Measurements from ENCODE around the gene DTNBP1. TPM values are rescaled to one million over a fixed set of nuclear protein-coding genes. Genes with fewer than 3 reads are reported as not detected.

DTNBP1 gene
- total RNA-seq, 2 donors from 2014 or later = 15.8 to 22.3 TPM

DNA sequence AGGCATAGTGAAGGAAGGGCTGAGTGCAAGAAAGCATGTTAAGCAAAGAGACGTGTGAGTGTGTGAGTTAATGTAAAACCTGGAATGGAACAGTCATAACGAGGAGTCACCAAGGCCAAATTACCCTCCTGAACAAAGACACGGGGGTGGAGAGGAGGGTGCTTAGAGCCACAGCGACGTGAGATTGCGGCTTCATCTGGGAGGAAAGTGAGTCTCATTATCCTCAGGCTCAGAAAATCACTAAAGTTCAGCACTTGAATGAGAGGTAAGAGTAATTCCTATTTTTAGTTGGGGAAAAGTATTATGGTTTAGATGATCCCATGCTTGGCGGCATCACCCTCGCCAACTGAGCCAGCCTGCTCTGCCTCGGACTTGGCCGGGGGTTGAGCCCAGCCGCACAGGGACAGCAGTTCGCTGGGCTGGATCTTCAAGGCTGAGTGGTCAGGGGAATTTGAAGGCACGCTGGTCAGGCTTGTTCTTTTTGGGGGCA is 136.6 kb downstream of the DTNBP1 start:
- no peak for DNase-seq (ENCODE audit: low spot score)
- intact Hi-C loops (cut with DNase I) = no loop called here

DNA sequence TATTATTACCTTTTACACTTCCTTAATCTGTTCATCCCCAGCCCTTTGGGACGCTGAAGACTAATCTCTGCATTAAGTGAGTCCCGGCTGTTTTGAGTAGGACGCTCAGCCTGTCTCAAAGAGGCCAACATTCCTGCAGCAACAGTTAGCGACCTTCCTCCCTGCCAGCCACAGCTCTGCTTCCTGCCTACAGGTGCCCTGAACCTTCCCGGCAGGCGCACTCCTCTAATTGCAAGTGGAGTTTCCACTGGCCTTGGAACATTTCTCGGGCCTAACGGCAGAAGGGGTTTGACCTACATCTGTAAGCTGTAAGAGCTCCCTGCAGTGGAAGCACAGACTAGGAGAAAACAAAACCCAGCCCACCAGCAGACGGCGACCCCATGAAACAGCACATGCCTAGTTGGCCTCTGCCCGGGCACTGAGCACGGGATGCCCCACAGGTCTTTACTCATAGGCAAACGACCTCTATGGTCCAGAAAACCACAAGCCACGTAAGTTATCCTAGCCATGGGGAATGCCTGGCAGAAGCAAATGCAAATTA is 137.9 kb downstream of the DTNBP1 start:
- DNase-seq (ENCODE audit: low spot score) = no peak
- intact Hi-C loops (cut with DNase I) = no loop called here

DNA sequence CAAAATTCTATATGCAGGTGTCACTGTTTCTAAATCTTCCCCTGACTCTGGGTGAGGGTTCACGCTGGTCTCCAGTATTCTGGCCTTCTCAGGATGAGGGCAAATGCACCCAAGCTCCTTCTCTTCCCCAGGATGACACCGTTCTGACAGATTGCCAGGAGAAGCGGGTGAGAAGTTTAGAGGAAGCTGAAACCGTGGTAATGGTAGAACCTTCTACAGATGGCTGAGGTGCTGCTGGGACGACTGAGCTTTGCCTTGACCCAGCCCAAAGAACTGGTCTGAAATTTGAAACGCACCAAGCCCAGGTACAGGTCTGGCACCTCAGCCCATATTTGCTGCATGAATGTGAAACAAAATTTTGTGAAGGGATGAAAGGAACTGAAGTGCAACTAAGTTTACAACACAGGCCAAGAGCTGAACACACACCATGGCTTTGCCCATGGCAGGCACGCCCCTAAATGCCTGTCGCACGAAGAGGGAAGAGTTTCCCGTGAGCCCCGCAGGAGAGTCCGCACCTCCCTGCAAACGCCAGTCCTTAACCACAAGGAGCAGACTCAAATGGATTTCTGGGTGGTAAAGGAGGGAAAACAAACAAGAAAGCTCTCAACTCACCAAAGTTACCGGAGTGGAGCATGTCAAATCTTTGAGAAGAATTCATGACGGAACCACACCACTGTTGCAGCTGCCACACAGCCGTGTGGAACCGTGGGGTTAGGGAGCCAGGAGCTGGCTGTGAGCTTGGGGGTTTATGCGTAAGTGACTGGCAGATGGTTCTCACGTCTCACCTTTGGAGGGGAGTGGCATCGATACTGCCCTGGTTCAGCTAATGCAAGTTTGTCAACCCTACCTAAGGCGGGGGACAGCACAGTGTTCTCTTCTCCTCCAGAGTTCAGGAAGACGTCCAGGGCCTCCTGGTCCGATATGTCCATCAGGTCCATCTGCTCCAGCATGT is 138.9 kb downstream of the DTNBP1 start:
- DNase-seq (ENCODE audit: low spot score) = no peak
- intact Hi-C loops (cut with DNase I) = no loop called here

DNA sequence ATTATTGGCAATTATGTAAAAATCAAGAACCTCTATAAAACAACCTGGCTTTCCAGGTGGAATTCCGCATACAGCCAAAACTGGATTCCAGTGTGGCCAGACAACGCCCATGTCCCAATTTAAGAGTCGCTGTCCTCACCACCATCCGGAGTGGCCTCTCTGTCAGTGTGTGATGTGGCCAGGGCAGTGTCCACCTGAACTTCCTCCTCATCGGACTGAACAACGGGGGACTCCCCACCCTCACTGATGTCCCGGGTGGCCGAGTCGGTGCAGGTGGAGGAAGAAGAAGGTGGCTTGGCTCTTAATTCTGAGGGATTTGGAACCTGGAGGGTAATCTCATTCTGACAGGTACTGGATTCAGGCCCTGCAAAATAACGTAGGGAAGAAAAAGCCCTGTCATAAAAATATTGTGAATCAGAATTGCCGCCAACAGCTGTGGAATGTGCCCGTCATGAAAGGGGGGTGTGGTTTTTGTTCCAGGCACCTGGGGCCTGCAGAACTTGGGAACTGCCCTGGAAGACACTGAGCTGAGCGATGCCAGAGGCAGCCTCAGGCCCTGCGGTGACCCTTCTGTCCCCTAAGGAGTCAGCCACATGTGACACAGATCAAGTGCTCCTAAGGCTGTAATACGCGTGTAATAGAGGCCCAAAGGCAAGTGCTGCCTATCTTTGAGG is 139.8 kb downstream of the DTNBP1 start:
- no peak for DNase-seq (ENCODE audit: low spot score)
- intact Hi-C loops (cut with DNase I) = loop anchor here in 1 of 2 donors (1.0 kb wide), 1 partner anchor 71 kb away; no protein-coding TSS in a partner anchor

DNA sequence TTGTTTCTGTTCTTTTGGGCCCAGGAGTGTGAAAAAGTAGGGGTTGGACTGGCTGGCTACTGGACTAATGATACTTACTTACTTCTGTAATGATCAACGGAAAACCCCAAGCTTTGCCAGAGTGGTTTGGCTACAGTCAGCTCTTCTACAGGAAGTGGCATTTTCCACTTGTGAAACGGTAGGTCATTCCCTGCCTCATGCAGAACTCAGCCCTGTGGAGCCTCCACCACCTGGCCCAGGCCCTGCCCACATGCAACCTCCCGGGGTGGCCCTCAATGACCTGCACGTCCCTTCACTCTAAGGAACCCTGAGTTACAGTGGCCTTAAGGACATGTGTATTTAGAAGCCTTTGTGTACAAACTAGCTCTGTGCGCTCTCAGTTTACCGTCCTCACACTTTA is 140.4 kb downstream of the DTNBP1 start:
- intact Hi-C loops (cut with DNase I) = loop anchor here in 1 of 2 donors (1.0 kb wide), 1 partner anchor 72 kb away; no protein-coding TSS in a partner anchor
- DNase-seq (ENCODE audit: low spot score) = no peak

DNA sequence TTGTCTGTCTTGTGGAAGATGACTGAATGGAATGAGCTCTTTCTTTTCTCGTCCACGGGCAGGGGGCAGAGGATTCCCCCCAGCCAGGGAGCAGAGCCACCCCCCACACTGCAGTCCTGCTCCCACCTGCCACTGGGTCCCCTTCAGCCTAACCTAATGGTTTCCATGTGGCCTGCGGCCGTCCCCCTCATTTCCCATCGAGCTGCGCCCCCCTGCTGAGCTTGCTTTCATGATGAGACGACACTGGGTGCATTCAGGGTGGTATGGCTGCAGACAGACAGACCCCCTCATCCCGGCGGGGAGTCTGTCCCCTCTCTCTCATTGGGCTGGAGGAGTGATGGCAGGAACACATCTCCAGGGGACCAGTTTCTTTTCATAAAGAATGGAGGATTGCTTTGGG is 140.8 kb downstream of the DTNBP1 start:
- no peak for DNase-seq (ENCODE audit: low spot score)
- intact Hi-C loops (cut with DNase I) = loop anchor here in 1 of 2 donors (1.0 kb wide), 1 partner anchor 72 kb away; no protein-coding TSS in a partner anchor

DNA sequence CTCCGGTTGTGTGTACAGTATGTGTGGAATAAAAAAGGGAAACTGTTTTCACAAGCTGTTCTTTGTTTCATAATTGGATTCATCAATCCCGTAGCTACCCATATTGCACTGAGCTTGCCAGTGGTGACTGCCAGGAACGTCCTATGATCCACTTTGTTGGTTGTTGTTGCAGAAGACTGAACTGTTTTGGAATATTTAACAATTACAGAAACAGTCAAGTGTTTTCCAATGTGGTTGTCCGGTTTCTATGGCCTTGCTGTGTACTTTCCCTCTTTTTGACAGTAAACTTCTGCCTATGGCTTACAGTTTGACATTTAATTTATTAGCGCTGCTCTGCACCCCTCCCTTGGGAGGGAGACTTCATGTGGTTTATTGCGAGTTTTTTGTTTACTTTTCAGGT is 141.2 kb downstream of the DTNBP1 start:
- intact Hi-C loops (cut with DNase I) = no loop called here
- DNase-seq (ENCODE audit: low spot score) = no peak

DNA sequence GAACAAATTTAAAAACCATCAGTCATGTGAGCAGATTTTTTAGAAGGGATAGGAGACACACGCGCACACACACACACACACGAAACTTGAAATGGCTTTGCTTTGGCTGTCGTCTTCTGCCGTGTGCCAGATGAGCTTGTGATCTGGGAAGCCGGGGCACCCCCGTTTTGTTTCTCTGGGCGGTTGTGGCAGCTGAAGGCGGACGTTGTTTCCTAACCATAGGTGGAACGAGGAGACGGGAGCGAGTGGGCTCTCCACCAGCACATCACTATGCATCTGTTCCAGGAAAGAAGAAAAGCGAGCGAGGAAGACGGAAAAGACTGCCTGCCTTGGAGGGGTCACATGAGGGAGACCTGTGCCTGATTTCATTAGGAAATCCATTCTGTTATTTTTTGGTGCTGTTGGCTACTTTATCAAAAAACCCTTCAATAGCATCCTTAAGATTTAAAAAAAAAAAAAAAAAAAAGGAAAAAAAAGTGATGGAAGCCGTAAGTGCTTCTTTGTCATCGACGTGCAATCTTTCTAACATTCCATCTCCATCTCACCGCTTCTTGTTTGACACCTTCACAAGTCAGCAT is 142.1 kb downstream of the DTNBP1 start:
- intact Hi-C loops (cut with DNase I) = no loop called here
- no peak for DNase-seq (ENCODE audit: low spot score)

DNA sequence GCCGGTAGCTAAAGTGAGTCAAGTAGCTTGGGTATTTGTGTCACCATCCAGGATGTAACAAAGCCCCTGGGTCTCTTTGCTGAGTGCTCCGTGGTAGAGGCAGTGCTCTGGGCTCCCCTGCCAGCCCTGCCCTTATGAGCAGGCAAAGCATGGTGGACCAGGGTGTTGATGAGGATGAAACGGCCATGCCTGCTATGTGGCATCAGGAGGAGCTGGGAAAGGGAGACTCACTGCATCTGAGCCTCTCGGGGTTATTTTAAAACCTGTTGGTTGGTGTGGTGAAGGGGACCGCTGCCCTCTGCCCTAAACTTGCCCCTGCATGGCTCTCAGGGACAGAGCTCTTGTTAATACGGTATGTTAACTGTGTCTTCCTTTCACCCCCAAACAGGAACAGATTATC is 143.1 kb downstream of the DTNBP1 start:
- peak; percentile 51 for DNase-seq (ENCODE audit: low spot score)
- intact Hi-C loops (cut with DNase I) = no loop called here

DNA sequence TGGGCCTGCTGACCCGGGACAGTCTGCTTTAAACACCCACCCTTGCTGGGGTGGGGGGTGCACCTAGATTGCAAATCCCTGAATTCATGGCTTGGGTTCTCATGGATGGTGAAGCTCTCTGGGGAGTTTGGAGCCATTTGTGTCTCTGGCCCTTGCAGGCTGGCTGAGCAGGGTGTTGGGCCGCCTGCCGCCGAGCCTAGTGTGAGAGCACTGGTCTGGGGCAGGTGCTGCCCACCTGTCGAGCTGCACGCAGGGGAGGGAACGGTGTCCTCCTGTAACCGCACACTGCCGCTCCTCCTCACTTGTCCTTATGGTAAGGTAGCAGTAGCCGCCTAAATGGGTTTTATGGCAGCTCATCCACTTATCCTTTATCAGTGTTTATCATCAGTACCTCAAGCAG is 143.9 kb downstream of the DTNBP1 start:
- intact Hi-C loops (cut with DNase I) = no loop called here
- peak; percentile 65 for DNase-seq (ENCODE audit: low spot score)

DNA sequence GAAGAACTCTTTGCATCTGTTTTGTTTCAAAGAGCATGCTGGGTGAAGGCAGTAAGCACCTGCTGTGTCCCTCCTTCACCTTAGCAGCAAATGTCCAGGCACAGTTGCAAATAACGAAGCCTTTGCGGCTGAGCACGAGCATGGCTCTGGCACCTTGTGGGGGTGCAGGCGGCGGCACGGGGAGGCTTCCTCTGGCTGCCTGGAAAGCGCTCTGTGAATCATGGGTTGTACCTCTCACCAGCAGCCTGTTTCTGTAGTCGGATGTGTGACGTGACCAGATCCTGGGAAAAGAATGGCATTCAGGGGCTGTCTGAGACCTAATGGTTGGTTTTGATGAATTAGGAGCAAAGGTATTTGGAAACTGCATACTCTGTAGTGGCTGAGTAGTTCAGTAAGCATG is 144.8 kb downstream of the DTNBP1 start:
- peak; percentile 60 for DNase-seq (ENCODE audit: low spot score)
- intact Hi-C loops (cut with DNase I) = no loop called here

DNA sequence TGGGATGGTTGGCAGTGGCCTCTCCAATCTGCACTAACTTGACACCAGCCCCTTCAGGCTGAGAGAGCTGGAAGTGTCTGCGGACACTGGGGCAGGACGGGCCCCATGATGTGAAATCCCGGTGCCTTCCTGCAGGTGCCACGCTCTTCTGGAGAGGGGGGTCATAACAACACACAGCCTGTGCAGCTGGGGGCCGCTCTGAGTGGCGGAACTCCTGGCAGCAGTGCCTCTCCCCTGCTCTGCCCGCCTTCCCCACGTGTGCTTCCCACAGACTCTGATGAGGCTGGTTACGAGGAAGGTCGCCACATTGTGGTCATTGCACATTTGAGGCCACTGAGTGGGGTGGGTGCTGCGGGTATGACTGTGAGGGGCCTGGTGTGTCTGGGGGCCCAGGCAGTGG is 145.2 kb downstream of the DTNBP1 start:
- peak; percentile 34 for DNase-seq (ENCODE audit: low spot score)
- intact Hi-C loops (cut with DNase I) = no loop called here

DNA sequence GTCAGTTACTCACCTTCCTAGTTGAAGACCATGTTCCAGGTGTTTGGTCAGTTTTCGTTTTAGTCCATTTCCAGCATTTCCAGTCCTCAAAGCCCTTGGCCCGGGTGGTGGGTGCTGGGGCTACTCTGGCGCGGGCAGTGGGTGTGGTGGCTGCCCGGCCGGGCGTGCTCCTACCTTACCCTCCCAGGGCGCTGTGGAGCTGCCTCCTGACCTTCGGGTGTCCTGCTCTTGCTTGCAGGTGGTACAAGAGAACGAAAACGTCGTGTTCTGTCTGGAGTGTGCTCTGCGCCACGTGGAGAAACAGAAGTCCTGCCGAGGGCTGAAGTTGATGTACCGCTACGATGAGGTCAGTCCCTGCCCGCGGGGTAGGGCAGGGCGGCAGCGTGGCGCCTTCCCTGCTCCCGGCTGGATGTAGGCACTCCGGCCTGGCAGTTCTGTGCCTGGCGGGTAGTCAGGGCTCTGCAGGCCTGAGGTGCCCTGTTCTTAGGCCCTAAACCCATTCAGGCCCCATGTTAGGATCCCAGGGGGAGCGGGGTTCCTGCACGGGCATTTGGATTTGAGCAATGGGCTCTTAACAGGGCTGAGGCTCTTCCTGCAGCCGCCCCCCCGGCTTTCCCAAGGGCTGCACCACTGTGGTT is 145.8 kb downstream of the DTNBP1 start:
- intact Hi-C loops (cut with DNase I) = no loop called here
- DNase-seq (ENCODE audit: low spot score) = peak; percentile 57

DNA sequence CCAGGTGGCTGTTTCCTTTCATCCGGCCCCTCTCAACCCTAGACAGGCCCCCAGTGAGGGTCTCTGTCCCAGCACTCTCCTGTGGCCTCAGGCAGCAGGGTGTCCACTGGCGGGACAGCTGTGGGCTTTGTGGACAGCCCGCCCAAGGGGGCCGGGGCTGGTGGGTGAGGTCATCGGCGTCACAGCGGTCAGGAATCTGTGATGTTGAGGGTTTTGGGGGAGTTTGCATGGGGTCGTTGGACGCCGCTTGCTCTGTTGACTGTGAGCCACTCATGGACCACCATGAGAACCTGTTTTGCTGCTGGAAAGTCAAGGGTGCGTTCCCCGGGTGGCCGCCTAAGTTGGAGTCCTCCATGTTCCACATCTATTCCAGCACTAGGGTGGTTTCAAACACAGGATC is 146.4 kb downstream of the DTNBP1 start:
- intact Hi-C loops (cut with DNase I) = no loop called here
- peak; percentile 55 for DNase-seq (ENCODE audit: low spot score)

DNA sequence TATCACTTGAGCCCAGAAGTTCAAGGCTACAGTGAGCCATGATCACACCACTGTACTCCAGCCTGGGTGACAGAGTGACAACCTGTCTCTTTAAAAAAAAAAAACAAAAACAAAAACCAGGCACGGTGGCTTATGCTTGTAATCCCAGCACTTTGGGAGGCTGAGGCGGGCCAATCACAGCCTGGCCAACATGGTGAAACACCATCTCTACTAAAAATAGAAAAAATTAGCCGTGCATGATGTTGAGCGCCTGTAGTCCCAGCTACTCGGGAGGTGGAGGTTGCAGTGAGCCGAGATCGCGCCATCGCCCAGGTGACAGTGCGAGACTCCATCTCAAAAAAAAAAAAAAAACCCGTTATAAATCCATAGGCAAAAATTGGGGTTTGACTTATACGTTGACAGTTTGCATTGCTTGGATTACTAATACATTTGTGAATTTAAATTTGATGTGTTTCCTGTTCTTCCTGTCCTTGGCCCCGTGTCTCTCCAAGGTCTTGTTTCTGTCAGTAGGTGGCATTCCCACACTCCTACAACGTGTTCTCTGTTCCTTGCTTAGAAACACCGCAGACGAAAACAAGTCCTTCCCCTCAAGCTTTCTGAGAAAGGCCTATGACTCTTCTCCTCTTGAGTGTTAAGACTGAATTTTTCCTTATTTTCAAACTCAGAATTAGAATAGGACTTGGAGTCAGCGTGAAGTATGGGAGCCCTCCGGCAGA is 147.0 kb downstream of the DTNBP1 start:
- peak; percentile 31 for DNase-seq (ENCODE audit: low spot score)
- intact Hi-C loops (cut with DNase I) = no loop called here

DNA sequence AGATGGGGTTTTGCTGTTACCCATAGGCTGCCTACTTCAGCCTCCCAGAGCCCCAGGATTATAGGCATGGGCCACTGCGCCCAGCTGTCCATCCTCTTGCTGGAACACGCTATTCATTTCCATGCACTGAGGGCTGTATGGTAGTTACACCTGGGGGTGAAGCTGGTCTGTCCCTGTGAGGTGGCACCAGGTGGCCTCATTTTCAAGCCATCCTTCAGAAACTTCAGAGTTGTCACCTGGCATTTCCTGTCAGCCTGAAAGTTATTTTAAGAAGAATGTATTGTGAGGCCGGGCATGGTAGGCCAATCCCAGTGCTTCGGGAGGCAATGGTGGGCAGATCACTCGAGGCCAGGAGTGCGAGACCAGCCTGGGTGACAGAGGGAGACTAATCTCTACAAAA is 147.6 kb downstream of the DTNBP1 start:
- peak; percentile 36 for DNase-seq (ENCODE audit: low spot score)
- intact Hi-C loops (cut with DNase I) = no loop called here

DNA sequence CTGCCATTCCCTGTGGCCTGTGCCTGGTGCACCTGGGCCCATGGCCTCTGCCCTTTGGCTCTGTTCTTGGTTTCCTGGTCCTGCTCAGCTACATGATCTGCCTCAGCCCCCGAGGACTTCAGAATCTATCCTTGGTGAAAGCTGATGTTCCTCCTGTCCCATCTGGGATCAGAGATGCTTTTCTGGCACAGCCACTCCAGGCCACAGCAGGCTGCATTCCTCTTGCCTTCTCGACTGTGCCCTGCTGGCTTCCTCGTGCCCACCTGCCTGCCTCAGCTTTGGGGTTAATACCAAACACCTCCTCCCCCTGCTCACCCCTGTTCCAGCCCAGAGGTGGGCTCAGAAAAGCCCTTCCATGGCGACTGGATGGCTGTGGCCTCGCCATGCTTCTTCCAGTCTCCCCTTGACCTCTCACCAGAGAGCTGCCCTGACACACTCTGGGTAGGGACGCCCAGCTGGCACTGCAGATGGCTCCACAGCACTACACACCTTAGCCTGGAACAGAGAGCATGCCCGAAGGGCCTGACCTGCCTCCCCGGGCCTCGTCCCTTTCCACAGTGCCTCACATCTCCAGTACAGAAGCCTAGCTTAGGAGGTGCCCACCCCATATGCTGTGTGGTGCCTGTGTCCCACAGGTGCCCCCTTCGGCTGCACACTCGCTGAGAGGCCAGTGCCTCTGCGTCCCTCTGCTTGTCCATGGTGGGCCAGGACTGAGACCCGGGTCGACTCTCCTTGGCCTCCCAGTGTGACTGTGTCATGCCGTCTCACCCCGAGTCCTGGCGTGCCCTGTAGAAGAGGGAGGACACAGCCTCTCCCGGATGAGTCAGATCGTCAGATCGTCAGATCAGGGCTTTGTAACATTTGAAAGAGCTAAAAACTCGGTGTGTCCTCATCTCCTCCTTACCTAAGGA is 148.8 kb downstream of the DTNBP1 start:
- DNase-seq (ENCODE audit: low spot score) = peak; percentile 71
- intact Hi-C loops (cut with DNase I) = no loop called here

Measured in posterior vena cava (tissue), 2 donors.